Measurements from ENCODE around the gene SCYGR1.

DNA sequence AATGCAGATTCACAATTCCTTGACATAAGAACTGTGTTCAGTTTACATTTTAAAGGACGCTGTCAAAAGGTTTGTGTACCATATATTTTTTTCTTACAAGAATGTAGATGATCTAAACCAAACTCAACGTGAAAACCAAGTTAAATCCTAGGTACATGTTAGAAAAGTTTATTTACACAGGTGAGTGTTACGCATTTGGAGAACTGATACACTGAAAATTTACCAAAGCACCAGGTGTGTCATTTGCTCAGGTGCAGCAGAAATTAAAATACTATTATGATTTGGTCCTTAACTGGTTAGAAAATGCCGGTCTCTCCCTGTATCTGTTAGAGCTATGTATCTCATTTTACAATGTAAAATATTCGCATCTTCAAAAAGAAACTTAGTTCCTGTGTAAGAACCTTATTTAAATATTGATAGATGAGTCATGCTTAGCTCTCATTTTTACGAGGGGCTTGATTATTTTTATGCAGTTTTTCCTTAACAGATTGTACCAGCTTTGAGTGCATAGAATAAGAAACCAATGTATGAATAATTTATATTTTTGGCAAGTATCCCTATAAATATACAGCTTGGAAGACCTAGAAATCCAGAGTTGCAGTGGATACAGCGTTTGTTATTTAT is 37.6 kb downstream of the SCYGR1 start:
- TF ChIP-seq, protein P1, sequence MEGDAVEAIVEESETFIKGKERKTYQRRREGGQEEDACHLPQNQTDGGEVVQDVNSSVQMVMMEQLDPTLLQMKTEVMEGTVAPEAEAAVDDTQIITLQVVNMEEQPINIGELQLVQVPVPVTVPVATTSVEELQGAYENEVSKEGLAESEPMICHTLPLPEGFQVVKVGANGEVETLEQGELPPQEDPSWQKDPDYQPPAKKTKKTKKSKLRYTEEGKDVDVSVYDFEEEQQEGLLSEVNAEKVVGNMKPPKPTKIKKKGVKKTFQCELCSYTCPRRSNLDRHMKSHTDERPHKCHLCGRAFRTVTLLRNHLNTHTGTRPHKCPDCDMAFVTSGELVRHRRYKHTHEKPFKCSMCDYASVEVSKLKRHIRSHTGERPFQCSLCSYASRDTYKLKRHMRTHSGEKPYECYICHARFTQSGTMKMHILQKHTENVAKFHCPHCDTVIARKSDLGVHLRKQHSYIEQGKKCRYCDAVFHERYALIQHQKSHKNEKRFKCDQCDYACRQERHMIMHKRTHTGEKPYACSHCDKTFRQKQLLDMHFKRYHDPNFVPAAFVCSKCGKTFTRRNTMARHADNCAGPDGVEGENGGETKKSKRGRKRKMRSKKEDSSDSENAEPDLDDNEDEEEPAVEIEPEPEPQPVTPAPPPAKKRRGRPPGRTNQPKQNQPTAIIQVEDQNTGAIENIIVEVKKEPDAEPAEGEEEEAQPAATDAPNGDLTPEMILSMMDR (CRISPR knock-in tag; IDR thresholded peaks at IDR 0.05) = no peak
- TF ChIP-seq, protein P2, sequence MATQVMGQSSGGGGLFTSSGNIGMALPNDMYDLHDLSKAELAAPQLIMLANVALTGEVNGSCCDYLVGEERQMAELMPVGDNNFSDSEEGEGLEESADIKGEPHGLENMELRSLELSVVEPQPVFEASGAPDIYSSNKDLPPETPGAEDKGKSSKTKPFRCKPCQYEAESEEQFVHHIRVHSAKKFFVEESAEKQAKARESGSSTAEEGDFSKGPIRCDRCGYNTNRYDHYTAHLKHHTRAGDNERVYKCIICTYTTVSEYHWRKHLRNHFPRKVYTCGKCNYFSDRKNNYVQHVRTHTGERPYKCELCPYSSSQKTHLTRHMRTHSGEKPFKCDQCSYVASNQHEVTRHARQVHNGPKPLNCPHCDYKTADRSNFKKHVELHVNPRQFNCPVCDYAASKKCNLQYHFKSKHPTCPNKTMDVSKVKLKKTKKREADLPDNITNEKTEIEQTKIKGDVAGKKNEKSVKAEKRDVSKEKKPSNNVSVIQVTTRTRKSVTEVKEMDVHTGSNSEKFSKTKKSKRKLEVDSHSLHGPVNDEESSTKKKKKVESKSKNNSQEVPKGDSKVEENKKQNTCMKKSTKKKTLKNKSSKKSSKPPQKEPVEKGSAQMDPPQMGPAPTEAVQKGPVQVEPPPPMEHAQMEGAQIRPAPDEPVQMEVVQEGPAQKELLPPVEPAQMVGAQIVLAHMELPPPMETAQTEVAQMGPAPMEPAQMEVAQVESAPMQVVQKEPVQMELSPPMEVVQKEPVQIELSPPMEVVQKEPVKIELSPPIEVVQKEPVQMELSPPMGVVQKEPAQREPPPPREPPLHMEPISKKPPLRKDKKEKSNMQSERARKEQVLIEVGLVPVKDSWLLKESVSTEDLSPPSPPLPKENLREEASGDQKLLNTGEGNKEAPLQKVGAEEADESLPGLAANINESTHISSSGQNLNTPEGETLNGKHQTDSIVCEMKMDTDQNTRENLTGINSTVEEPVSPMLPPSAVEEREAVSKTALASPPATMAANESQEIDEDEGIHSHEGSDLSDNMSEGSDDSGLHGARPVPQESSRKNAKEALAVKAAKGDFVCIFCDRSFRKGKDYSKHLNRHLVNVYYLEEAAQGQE (IDR thresholded peaks at IDR 0.05; ENCODE audit: borderline replicate concordance in 1 of 2, low read depth in 1 of 2, low read length in 2 of 2) = no peak
- TF ChIP-seq, protein P3, sequence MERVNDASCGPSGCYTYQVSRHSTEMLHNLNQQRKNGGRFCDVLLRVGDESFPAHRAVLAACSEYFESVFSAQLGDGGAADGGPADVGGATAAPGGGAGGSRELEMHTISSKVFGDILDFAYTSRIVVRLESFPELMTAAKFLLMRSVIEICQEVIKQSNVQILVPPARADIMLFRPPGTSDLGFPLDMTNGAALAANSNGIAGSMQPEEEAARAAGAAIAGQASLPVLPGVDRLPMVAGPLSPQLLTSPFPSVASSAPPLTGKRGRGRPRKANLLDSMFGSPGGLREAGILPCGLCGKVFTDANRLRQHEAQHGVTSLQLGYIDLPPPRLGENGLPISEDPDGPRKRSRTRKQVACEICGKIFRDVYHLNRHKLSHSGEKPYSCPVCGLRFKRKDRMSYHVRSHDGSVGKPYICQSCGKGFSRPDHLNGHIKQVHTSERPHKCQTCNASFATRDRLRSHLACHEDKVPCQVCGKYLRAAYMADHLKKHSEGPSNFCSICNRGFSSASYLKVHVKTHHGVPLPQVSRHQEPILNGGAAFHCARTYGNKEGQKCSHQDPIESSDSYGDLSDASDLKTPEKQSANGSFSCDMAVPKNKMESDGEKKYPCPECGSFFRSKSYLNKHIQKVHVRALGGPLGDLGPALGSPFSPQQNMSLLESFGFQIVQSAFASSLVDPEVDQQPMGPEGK (CRISPR knock-in tag; IDR thresholded peaks at IDR 0.05) = no peak
- TF ChIP-seq POLR2A (IDR thresholded peaks at IDR 0.05; ENCODE audit: insufficient read depth in 1 of 2, low read depth in 2 of 2, low read length in 2 of 2) = no peak
- TF ChIP-seq, protein P4, sequence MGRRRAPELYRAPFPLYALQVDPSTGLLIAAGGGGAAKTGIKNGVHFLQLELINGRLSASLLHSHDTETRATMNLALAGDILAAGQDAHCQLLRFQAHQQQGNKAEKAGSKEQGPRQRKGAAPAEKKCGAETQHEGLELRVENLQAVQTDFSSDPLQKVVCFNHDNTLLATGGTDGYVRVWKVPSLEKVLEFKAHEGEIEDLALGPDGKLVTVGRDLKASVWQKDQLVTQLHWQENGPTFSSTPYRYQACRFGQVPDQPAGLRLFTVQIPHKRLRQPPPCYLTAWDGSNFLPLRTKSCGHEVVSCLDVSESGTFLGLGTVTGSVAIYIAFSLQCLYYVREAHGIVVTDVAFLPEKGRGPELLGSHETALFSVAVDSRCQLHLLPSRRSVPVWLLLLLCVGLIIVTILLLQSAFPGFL (CRISPR knock-in tag; IDR thresholded peaks at IDR 0.05) = no peak
- no peak for TF ChIP-seq FOXK2 (IDR thresholded peaks at IDR 0.05)
- TF ChIP-seq, protein P5, sequence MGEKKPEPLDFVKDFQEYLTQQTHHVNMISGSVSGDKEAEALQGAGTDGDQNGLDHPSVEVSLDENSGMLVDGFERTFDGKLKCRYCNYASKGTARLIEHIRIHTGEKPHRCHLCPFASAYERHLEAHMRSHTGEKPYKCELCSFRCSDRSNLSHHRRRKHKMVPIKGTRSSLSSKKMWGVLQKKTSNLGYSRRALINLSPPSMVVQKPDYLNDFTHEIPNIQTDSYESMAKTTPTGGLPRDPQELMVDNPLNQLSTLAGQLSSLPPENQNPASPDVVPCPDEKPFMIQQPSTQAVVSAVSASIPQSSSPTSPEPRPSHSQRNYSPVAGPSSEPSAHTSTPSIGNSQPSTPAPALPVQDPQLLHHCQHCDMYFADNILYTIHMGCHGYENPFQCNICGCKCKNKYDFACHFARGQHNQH (CRISPR knock-in tag; IDR thresholded peaks at IDR 0.05) = no peak
- no peak for TF ChIP-seq YY1 (IDR thresholded peaks at IDR 0.05; ENCODE audit: insufficient read depth, insufficient replicate concordance, low read depth, low read length)

Data from HepG2 (cell line).